HG03342 (cell line): ENCODE measurements around the gene SSRP1.
"Not testable (repeated sequence)": the region's sequence is repeated elsewhere in the genome, so short reads cannot be mapped to it uniquely, and the experiment has no call there.

ENCODE experiments used
- ATAC-seq: cut with Tn5 transposase; IDR thresholded peaks from one replicate; pipeline ENCODE4 v1.9.1; 2021; ENCODE audit warnings: mild to moderate bottlenecking, moderate library complexity; ENCODE audit not compliant: unreplicated experiment

The SSRP1 gene

DNA sequence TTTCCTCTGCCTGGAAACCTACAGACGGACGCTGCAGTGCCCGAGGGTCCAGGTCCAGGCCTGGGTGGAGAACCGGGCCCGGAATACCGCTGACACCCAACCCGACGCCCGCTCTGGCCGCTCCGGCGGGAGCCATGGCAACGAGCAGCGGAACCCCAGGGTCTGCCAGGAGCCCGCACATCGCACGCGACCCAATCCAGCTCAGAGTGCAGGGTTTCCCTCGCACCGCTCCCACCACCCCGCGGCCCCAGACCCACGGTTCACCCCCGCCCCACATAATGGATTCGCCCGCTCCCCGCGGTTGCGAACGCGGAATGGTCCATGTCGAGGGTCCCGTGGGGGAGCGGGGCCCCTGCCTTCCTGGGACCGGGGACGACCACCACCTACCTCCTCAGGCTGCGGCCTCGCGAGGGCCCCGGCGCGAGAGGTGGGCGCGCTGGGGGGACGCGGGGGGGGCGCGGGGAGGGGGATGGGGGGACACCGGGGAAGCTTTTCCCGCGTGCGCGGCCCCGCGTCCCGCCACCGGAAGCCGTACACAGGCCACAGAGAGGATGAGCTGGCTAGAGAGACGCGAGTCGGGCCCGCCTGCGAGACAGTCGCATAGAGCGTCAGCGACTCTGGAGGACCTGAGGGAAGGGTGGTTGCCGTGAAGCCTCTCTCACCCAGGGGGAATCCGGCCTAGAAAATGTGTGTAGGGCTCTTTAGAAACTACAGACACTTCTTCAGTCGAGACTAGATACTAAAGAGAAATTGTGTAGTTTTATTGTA is at the start of gene SSRP1:
SSRP1 (minus strand) TSS at position 550 of the 768 bp plus-strand sequence. CDS start 771 bp downstream, outside the sequence.
- peak; percentile 100 for ATAC-seq

DNA sequence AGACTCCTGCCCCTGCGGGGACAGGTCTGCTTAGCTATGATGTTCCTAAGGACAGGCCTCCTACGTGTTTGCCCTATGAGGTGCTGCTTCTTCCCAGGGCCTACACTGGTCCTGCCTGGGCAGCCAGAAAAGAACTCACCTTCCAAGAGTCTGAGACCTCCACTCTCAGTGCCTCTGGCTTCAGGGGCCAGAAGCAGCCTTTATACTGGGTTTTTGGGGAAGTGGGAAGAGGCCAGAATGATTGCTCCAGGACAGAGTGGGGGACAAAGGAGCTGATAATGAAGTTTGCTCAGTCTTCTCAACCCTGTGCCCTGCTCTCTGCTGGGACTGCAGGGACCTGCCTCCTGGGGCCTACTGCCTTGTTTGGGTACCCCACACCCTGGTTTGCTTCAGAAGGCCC is 45.3 kb upstream of the SSRP1 start, which contains the start of gene PRG3:
PRG3 (minus strand) TSS at position 176 of the 400 bp plus-strand sequence. CDS start 442 bp downstream, outside the sequence.
- no peak for ATAC-seq

- ATAC-seq = no peak
Measured at GRCh38 chr11:57379732-57380131, 44.0 kb upstream of the SSRP1 start.

DNA sequence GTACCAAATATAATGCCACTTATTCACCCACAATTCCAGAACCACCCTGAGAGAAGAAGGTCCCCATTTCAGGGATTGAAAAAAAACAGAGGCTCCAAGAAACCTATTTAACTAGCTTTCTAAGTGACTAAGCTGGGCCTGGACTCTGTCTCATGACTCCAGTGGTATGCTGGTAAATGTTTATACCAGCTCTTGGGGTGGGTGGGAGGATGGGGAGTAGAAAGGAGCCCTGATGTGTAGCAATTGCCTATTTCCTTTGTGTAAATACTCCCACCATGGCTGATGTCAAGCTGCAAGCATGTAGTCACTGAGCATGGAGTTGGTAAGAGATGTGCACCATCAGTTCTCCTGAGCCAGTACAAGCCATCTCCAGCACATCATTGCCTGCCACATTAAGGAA is 42.5 kb upstream of the SSRP1 start:
- no peak for ATAC-seq

DNA sequence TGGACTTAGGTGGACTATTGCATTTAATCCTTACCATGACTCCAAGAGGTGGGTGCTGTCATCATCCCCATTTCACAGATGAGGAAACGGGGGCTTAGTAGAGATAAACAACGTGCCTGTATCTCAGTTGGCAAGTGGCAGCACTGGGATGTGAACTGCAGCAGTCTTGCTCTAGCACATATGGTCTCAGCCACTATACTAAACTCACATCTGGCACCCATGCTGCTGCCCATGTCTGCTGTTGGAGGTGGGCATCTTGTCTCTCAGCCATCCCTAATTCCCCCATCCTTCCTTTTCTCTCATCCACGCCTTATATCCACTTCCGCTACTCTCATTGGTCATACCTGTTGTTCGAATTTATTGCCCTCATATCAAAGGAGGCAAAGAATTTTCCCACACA is 41.4 kb upstream of the SSRP1 start:
- ATAC-seq = no peak

- no peak for ATAC-seq
Measured at GRCh38 chr11:57376095-57377090, 40.7 kb upstream of the SSRP1 start.

DNA sequence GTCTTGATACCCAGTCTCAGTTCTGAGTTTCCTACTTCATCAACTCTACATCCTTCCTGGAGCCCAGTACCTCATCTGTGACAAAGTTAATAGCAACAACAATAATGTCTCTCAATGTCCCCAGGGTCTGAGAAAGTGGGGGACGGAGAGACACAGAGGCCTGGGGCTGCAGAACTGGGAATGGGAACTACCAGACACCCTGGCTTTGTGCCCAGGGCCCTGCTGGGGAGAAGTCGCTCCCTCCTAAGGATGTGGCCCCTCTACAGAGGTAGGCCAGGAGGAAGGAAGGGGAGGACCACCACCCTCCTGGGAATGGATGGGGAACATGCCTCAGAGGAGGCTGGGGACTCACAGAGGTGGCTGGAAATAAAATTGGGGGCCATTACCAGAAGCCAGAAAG is 39.8 kb upstream of the SSRP1 start:
- no peak for ATAC-seq

DNA sequence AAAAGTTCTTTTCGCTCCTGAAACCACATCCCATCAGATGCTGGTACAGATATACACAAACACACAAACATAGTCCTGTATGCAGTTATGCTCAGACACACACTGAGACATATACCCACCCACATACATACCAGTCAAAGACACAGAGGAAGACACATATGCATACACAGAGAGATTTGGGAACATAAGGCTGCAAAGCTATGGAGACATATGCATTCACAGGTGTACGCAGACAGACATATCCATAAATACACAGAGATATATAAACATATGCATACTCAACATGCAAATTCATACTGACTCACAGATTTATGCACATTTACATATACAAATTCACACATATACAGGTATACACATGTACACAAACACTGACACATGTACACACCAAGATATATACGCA is 39.3 kb upstream of the SSRP1 start:
- ATAC-seq = no peak

- no peak for ATAC-seq
Measured at GRCh38 chr11:57373146-57373545, 37.5 kb upstream of the SSRP1 start.

DNA sequence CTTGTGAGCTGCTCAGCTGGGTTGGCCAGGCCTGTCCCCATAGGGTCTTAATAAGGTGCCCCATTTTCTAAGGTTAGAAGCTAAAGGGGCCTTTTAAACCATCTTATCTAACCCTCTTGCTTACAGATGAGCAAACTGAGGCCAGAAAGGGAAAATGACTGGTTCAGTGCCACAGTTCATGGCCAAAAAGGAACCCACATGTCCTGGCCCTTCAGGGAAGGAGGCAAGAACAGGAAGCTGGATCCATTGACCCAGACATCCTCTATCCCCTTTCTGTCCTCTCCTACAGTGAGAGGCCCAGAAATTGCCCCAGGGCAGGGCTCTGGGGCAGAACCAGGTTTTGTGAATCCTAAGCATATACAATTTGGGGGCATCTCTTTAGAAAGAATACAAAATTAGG is 35.2 kb upstream of the SSRP1 start:
- no peak for ATAC-seq

DNA sequence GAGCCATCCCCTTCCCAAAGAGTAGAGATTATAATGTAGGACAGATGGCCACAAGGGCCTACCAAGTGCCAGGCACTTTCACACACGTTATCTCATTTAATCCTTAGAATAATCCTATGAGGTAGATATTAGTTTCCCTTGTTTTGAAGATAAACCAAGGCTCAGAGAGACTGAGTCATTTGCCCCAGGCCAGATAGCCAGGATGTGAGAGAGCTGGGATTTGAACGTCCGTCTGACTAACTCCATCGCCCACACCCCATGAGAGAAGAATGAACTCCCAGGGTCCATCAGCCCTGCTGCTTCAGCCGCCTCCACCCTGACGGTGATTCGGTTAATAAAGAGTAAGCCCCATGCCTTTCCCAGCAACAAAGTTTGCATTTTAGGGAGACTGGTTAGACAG is 34.6 kb upstream of the SSRP1 start:
- ATAC-seq = no peak

GRCh38 chr11:57368845-57369232 is 33.1 kb upstream of the SSRP1 start:
- no peak for ATAC-seq

- ATAC-seq = no peak
Measured at GRCh38 chr11:57368106-57368844, 32.6 kb upstream of the SSRP1 start.

GRCh38 chr11:57364851-57365660 is 29.4 kb upstream of the SSRP1 start:
- ATAC-seq = no peak

DNA sequence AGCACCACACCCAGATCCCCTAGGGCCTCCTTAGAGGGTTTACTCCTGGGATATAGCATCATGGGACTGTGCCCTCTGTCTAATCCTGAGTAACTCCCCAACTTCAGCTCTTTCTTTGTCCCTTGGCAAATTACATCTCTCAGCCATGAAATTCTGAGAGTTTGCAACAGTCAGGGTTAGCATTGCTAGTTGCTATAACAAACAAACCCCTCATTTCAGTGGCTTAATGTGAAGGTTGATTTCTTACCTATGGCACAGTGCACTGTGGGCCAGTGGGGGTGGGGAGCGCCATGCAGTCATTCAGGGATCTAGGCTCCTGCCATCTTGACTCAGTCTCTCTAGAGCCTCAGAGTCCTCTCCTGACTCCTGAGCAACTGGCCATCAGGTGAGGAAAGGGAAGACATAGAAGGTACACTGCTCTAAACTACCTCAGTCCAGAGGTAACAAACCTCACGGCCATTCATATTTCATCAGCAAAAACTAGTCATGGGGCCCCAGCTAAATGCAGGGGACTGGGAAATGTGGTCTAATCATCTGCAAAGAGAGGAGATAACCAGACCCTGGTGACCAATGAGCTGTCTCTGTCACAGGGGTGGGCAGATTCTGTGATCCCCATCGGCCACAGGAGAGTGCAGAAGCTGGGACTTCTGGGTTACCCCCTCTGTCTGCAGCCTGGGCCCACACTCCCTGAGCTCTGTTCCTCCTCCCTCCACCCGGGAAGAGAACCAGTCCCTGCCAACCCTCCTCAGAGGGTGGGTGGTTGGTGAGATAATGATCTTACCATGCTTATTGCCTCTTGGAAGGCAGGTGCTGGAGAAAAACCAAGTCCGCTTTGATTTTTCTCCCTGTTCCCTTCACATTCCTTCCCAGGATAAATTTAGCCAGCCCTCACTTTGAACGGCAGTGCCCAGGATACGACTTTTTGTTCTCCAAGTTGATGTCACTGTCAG is 27.7 kb upstream of the SSRP1 start:
- no peak for ATAC-seq

DNA sequence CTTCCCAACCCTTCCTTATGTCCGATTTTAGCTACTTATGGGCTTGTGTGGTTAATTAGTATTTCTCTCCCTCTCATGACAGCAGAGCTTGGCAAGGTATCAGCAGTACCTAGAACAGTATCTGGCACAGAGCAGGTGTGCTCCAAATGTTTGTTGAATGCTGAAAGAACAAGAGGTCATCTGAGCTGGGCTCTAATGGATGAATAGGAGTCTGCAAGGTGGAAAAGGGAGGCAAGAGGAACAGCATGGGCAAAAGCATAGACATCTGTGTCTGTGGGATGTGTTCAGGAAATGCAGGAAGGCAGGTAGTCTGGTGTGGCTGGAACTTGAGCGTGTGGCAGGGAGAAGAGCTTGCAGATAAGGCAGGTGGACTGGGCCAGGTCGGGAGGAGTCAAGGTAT is 26.2 kb upstream of the SSRP1 start:
- no peak for ATAC-seq

DNA sequence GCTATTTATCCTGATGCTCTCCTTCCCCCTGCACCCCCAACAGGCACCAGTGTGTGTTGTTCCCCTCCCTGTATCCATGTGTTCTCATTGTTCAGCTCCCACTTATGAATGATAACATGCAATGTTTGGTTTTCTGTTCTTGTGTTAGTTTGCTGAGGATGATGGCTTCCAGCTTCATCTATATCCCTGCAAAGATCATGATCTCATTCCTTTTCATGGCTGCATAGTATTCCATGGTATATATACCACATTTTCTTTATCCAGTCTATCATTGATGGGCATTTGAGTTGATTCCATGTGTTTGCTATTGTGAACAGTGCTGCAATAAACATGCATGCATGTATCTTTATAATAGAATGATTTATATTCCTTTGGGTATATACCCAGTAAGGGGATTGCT is 25.7 kb upstream of the SSRP1 start:
- ATAC-seq = not testable (repeated sequence)

DNA sequence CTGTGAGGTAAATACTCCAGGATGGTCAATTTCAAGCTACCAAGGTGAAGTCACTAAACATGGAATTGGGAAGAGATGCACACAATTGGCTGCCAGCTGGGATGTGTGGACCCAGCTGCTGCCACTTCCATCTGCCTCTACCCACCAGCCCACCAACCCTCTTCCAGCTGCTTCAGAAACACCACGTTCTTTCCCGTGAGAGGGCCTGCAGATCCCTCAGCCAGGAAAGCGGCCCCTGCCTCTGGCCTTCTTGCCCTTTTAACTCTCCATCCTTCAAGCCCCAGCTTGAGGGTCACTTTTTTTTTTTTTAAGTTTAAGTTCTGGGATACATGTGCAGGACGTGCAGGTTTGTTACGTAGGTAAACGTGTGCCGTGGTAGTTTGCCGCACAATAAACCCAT is 25.3 kb upstream of the SSRP1 start:
- no peak for ATAC-seq
